SW 1271 (cell line): ENCODE results near the gene MAN1C1.
"Not testable (repeated sequence)": the region's sequence is repeated elsewhere in the genome, so short reads cannot be mapped to it uniquely, and the experiment has no call there.

Experiments
- DNase-seq, 2 experiments: peaks; one replicate each; lab custom pipeline; 2025; lab: John Stamatoyannopoulos, UW

MAN1C1 gene

DNA sequence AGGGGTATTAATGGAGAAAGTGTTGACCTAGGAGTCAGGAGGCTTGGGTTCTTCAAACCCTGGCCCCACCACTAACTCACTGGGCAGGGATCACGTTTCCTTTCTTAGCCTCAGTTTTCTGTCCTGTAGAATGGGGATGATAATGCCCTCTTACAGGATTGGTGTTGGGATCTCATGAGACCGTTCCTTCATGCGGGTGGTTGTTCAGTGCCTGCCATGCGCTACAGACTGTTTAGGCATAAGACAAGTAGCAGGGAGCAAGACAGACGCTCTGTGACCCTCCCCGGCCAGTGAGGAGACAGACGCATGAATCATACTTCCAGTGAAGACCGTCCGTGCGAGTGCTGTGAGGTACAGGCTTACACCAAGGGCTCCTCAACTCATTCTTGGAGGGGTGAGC, 81.7 kb downstream of the MAN1C1 start:
- DNase-seq = no peak

DNA sequence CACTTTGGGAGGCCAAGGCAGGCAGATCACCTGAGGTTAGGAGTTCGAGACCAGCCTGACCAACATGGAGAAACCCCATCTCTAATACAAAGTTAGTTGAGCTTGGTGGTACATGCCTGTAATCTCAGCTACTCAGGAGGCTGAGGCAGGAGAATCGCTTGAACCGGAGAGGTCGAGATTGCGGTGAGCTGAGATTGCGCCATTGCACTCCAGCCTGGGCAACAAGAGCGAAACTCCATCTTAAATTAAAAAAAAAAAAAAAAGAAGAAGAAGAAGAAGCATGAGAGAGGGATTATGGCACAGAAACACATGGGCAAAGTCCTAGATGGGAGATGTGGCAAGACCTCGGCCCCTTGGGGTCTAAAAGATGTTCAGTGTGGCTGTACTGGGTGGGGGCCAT, 82.5 kb downstream of the MAN1C1 start:
- not testable (repeated sequence) for DNase-seq

- DNase-seq = no peak
Observed at GRCh38 chr1:25699500-25700143, 83.0 kb downstream of the MAN1C1 start.

- no peak for DNase-seq
Observed at GRCh38 chr1:25700144-25700523, 83.5 kb downstream of the MAN1C1 start.

- DNase-seq = no peak
Observed at GRCh38 chr1:25700626-25701025, 84.0 kb downstream of the MAN1C1 start.

GRCh38 chr1:25701030-25701785, 84.6 kb downstream of the MAN1C1 start:
- DNase-seq = no peak

DNA sequence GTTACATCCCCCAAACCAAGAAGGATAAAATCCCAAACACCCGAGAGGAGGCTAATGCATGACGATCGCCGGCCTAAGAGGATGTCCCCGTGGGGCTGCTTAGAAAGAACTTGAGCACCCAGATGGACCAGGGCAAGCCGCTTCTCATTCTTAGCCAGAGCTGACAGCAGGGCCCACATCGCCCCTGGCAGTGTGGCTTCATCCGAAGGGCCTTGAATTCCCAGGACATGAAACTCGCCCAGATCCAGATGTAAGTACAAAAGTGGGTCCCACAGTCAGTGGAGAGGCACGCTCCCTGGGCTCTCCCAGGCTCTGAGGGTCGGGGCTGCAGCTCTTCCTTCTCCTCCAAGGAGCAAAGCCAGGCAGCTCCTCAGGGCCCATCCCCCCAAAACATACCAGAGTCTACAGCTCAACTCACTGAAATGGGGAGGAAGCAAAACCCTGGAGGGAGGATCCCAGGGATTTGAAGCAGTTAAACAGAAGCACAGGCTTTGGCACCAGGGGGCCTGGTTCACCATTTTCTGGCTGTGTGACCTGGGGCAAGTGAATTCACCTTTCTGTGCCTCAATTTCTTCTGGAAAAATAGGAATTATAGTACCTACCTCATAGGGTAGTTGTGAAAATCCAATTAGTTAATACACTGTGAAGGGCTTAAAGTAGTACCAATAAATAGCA, 85.6 kb downstream of the MAN1C1 start:
- no peak for DNase-seq

- no peak for DNase-seq
Observed at GRCh38 chr1:25703041-25703440, 86.5 kb downstream of the MAN1C1 start.

DNA sequence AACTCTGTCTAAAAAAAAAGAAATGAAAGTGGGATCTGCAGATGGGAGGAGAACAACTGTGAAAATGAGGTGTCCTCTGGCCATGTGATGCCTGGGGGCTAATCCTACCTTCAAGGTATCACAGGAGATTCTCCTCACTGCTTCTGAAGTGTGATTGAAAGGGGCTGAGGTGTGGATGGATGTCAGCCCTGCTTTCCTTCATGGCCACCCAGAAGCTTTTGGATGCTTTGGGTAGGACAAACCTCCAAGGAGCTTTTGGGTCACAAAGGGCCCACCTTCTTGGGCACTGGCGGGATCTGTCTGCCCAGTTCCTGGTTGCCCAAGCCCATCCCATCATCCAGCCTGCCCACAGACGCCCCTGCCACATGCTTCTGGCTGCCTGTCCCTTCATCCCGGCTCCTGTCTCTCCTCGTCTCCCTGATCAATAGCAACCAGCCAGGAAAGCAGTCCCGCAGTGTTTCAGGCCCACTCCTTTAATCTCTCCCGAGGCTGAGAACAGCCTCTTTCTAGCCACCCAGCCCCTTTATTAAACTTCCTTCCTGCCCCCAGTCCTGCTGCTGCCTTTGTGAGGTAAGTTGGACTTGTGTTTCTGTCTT, 87.2 kb downstream of the MAN1C1 start:
- DNase-seq = no peak

DNA sequence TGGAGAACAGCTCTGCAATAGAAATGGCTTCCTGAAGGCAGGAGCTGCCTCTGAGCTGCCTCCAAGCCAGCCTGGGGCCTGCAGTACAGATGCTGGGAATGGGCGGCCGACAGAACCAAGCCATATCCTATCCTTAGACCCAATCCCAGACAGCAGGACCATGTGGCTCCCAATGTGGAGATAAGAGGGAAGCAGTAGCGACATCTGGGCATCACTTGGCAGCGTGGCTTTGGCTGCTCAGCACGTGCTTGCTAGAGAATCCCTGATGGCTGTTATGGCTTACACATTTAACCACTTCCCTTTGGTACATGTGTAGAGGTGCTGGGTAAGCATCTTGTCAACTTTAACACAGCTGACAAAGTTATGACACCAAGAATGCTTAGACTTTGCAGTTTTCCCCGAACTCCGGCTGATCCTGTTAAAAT, 87.7 kb downstream of the MAN1C1 start:
- DNase-seq = no peak

DNA sequence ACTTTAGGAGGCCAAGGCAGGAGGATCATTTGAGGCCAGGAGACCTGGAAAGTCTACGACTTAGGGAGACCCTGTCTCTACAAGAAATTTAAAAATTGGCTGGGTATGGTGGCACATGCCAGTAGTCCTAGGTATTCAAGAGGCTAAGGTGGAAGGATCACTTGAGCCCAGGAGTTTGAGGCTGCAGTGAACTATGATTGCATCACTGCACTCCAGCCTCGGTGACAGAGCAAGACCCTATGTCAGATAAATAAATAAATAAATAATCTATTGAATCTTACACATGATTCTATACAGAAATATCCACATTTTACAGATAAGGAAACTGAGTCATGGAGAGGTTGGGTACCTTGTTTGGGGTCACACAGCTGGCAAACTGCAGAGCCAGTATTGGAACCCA, 89.1 kb downstream of the MAN1C1 start:
- DNase-seq = no peak

DNA sequence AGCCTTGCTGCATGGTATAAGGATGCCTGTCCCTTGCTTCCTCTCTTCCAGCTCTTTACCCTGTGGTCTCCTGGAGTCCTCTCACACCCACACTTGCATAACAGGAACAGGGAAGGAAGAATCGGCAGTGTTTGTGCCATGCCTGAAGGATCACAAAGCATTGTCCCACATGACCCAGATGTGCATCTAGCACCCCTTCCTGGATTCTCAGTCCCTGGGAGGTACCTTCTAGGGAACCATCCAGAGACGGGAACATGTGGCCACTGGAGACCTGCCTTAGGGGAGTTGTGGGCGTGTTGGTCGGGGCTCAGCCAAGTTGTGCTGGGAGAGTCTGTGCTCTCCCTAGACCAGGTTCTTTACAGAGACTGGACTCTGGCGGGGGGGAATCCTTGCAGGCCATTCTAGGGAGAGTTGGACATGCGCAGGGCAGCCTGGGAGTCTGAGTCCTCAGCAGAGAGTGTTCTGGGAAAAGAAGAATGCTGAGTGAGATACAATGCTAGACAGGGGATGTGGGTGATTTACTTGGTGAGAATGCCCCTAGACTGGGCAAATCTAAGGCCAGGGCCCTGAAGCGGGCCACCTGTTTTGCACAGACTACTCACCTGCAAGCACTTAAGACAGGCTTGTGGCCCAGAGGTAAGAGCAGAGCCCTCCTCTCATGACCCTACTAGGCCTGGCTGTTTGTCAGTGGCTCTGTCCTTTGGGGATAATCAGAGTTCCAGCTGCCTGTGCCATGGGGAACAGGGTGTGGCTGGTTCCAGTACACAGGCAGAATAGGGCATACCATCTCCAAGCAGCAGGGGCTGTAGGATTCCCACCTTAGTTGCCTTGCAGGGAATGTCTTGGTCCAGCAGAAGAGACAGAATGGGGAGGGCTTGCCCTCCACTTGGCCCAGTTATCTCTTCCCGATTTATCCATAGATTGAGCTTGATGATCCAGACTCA, 89.8 kb downstream of the MAN1C1 start:
- no peak for DNase-seq

- DNase-seq = no peak
Observed at GRCh38 chr1:25707280-25708016, 90.9 kb downstream of the MAN1C1 start.

DNA sequence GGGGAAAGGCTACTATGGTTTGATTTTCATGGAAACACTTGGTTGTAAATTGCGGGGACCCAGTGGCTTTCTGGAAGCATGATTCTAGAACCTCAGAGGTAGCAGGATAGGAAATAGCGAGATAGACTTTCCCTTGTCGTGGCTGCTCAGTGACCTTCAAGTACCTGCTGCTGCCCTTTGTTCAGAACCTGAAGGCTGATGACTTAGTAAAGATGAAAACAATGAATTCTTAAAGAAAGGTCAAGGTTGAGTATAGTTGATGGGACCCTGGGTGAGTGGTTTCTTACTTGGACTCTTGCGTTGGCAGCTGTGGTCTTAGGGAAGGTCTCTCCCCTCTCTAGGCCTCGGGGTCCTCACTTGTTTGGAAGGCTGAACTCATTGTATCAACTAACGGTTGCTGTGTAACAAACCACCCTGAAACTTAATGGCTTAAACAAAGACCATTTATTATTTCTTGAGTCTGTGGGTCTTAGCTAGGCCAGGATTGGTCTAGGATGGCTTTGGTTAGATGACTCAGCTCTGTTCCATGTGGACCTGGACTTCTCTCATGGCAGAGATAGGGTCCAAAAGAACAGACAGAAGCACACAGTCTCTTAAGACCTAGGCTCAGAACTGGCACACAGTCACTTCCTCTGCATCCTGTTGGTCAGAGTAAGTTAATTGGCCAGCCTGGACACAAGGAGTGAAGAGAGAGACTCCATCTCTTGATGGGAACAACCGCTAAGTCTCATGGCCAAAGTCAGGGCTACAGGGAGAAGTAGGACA, 94.2 kb downstream of the MAN1C1 start:
- no peak for DNase-seq

- DNase-seq = no peak
Observed at GRCh38 chr1:25711555-25712298, 95.1 kb downstream of the MAN1C1 start.

GRCh38 chr1:25712299-25712970, 95.8 kb downstream of the MAN1C1 start:
- DNase-seq = no peak

GRCh38 chr1:25713961-25714360, 97.4 kb downstream of the MAN1C1 start:
- no peak for DNase-seq

DNA sequence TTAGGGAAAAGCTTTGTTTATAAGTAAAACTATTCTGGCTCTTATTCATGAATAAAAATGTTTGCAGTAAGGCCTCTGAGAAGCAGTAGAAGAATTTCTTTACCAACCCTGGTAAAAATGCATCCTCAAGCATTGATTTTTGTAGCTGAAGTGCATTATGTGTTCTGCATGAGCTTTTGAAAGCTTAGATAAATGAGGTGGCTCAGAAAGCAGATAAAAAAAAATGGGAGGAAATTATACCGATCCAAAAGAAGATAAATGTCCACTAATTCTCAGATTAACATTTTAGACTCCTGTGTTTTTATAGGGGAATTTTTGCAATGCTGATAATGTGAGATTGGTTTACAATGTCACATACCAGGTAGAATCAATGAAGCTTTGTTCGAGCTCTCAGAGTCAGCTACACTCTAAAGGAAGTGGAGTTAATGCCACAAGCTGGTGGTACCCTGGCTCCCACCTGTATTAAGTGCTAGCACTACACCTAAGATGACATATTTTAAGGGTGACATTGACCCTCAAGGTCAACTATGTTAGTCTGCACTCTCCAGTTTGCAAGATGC, 97.9 kb downstream of the MAN1C1 start:
- no peak for DNase-seq

- DNase-seq = no peak
Observed at GRCh38 chr1:25715888-25716287, 99.3 kb downstream of the MAN1C1 start.
